ENCODE data around the gene DCX. TPM values are rescaled to one million over a fixed set of nuclear protein-coding genes. Genes with fewer than 3 reads are reported as not detected.

Gene DCX
- polyA plus RNA-seq, 3 donors = not detected

DNA sequence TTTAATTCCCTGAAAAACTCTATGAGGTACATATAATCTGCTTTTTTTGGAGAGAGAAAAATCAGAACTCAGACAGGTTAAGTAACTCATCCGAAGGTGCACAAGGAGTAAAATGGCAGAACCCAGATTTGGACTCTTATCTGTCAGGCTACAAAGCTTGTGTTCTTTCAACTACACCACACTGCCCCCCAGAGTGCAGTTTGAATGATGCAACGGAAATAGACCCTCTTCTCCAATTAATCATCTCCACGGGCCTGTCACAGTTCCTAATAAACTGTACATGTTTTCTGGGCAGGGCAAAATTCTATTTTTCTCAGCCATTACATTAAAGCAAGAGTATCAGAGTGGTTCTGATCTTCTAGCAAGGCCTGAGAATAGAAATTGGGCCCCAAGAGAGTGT, 35.3 kb upstream of the DCX start:
- Histone ChIP-seq H3K27ac (ENCODE audit: low read depth in 1 of 2, low read length in 2 of 2) (peak overlapping the region in 1 of 2 donors; percentile 33), H3K4me2 (replicated peaks; ENCODE audit: extremely low read depth, low read length, poor library complexity, severe bottlenecking) (peak overlapping the region; percentile 5), H3K36me3 (replicated peaks in 1 of 2; ENCODE audit: control insufficient read depth in 1 of 2, insufficient read depth in 2 of 2, low read length in 2 of 2) (no peaks in the 10 kb centered on the region), H3K27me3 (ENCODE audit: control insufficient read depth in 2 of 2, insufficient read depth in 2 of 2, low read length in 2 of 2) (peaks cover 0 to 3% of the 10 kb centered on the region in 2 donors), H3K4me3 (replicated peaks in 1 of 3; ENCODE audit: low read depth in 2 of 3, low read length in 3 of 3) (no peak overlapping the region), H3K4me1 (ENCODE audit: control insufficient read depth in 1 of 2, insufficient read depth in 2 of 2, low read length in 2 of 2) (peaks cover 24 to 27% of the 10 kb centered on the region in 2 donors), H3K9me3 (replicated peaks in 1 of 2; ENCODE audit: control insufficient read depth in 1 of 2, insufficient read depth in 1 of 2, low read length in 2 of 2) (no peaks in the 10 kb centered on the region), H3K79me2 (ENCODE audit: insufficient read depth, low read length) (no peaks in the 10 kb centered on the region), H4K20me1 (ENCODE audit: insufficient read depth, low read length) (no peaks in the 10 kb centered on the region), H2AFZ (ENCODE audit: insufficient read depth, low read depth, low read length, poor library complexity, severe bottlenecking) (no peak overlapping the region), H3K9ac (ENCODE audit: insufficient read depth, low read length, poor library complexity, severe bottlenecking) (no peak overlapping the region)
- TF ChIP-seq, protein P1, sequence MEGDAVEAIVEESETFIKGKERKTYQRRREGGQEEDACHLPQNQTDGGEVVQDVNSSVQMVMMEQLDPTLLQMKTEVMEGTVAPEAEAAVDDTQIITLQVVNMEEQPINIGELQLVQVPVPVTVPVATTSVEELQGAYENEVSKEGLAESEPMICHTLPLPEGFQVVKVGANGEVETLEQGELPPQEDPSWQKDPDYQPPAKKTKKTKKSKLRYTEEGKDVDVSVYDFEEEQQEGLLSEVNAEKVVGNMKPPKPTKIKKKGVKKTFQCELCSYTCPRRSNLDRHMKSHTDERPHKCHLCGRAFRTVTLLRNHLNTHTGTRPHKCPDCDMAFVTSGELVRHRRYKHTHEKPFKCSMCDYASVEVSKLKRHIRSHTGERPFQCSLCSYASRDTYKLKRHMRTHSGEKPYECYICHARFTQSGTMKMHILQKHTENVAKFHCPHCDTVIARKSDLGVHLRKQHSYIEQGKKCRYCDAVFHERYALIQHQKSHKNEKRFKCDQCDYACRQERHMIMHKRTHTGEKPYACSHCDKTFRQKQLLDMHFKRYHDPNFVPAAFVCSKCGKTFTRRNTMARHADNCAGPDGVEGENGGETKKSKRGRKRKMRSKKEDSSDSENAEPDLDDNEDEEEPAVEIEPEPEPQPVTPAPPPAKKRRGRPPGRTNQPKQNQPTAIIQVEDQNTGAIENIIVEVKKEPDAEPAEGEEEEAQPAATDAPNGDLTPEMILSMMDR (IDR thresholded peaks at IDR 0.05) = peak; percentile 12
- Mint-ChIP-seq H3K27ac (peak overlapping the region in 3 of 7 donors; percentile 7 to 19 (median 11)), H3K4me1 (peaks cover 31% of the 10 kb centered on the region), H3K9me3 (peaks cover 0 to 2% (median 0%) of the 10 kb centered on the region in 7 donors), H3K27me3 (ENCODE audit: low read depth in 3 of 3) (peaks cover 0 to 6% (median 1%) of the 10 kb centered on the region in 3 donors), H3K36me3 (no peaks in the 10 kb centered on the region), H3K4me3 (no peak overlapping the region)
- no CpG with 5 or more reads among the region's 3 CpGs for WGBS (ENCODE audit: insufficient coverage)
- peak in 2 of 3 donors; percentile 1 to 6 for DNase-seq
- intact Hi-C loops (cut with micrococcal nuclease) = no loop called here

DNA sequence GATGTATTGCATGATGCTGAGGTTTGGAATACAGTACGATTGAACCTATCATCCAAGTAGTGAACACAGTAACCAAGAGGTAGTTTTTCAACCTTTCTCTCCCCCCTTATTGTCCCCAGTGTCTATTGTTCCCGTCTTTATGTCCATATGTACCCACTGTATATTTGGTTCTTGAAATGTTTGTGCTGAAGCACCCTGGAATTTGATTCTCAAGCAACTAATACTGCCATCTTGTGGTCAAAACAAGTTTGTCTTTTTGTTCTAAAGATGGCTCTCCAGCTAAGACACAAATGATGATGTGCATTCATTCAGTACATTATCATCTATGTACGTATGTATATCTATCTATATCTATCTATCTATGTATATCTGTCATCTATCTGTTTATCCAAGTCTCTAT, 33.5 kb upstream of the DCX start:
- Histone ChIP-seq H3K27me3 (ENCODE audit: control insufficient read depth in 2 of 2, insufficient read depth in 2 of 2, low read length in 2 of 2) (peaks cover 0 to 3% of the 10 kb centered on the region in 2 donors), H2AFZ (ENCODE audit: insufficient read depth, low read depth, low read length, poor library complexity, severe bottlenecking) (no peak overlapping the region), H3K9ac (ENCODE audit: insufficient read depth, low read length, poor library complexity, severe bottlenecking) (no peak overlapping the region), H3K9me3 (replicated peaks in 1 of 2; ENCODE audit: control insufficient read depth in 1 of 2, insufficient read depth in 1 of 2, low read length in 2 of 2) (no peaks in the 10 kb centered on the region), H3K4me2 (replicated peaks; ENCODE audit: extremely low read depth, low read length, poor library complexity, severe bottlenecking) (no peak overlapping the region), H3K36me3 (replicated peaks in 1 of 2; ENCODE audit: control insufficient read depth in 1 of 2, insufficient read depth in 2 of 2, low read length in 2 of 2) (no peaks in the 10 kb centered on the region), H3K4me1 (ENCODE audit: control insufficient read depth in 1 of 2, insufficient read depth in 2 of 2, low read length in 2 of 2) (peaks cover 24 to 27% of the 10 kb centered on the region in 2 donors), H3K79me2 (ENCODE audit: insufficient read depth, low read length) (no peaks in the 10 kb centered on the region), H3K27ac (ENCODE audit: low read depth in 1 of 2, low read length in 2 of 2) (no peak overlapping the region), H3K4me3 (replicated peaks in 1 of 3; ENCODE audit: low read depth in 2 of 3, low read length in 3 of 3) (no peak overlapping the region), H4K20me1 (ENCODE audit: insufficient read depth, low read length) (no peaks in the 10 kb centered on the region)
- no CpG with 5 or more reads among the region's 3 CpGs for WGBS (ENCODE audit: insufficient coverage)
- Mint-ChIP-seq H3K9me3 (peaks cover 0 to 2% (median 0%) of the 10 kb centered on the region in 7 donors), H3K36me3 (no peaks in the 10 kb centered on the region), H3K27me3 (ENCODE audit: low read depth in 3 of 3) (peaks cover 0 to 4% (median 1%) of the 10 kb centered on the region in 3 donors), H3K4me1 (peaks cover 29% of the 10 kb centered on the region), H3K27ac (no peak overlapping the region), H3K4me3 (no peak overlapping the region)
- intact Hi-C loops (cut with micrococcal nuclease) = no loop called here
- DNase-seq = peak; percentile 3 to 18 (median 17)
- TF ChIP-seq, protein P1 (IDR thresholded peaks at IDR 0.05) = peak; percentile 52
